Measurements from ENCODE around the gene LAT. TPM values are rescaled to one million over a fixed set of nuclear protein-coding genes. Genes with fewer than 3 reads are reported as not detected.
"Not testable (repeated sequence)": the region's sequence is repeated elsewhere in the genome, so short reads cannot be mapped to it uniquely, and the experiment has no call there.

The LAT gene
- total and polyA plus RNA-seq, 2 of the 13 experiments (the other 11 are each of a cell fraction or from before 2014, with no cell fraction given): 2.0 to 3.0 TPM

GRCh38 chr16:28938721-28939120 is 46.1 kb upstream of the LAT start:
- Histone ChIP-seq H2AFZ (ENCODE audit: low read length) (no peak overlapping the region), H3K79me2 (ENCODE audit: insufficient read depth, low read length) (no peaks in the 10 kb centered on the region), H3K27ac (ENCODE audit: extremely low read length, insufficient read depth, low read length) (no peak overlapping the region), H3K27me3 (ENCODE audit: control insufficient read depth in 1 of 2, insufficient read depth in 2 of 2, low read length in 2 of 2) (no peaks in the 10 kb centered on the region), H3K9me3 (ENCODE audit: low read length) (no peaks in the 10 kb centered on the region), H3K4me1 (ENCODE audit: insufficient read depth, low read length) (peaks cover 46% of the 10 kb centered on the region), H4K20me1 (ENCODE audit: insufficient read depth, low read length) (no peaks in the 10 kb centered on the region), H3K9ac (ENCODE audit: insufficient read depth, low read depth, low read length) (no peak overlapping the region), H3K36me3 (replicated peaks in 1 of 2; ENCODE audit: control insufficient read depth in 1 of 2, insufficient read depth in 2 of 2, low read length in 2 of 2) (no peaks in the 10 kb centered on the region), H3K4me3 (replicated peaks in 1 of 3; ENCODE audit: insufficient read depth in 1 of 3, low read depth in 2 of 3, low read length in 3 of 3) (no peak overlapping the region), H3K4me2 (ENCODE audit: low read depth, low read length) (no peak overlapping the region)
- 83% methylated on average over 5 of the region's 7 CpGs for WGBS (ENCODE audit: low lambda C conversion rate)
- BruUV-seq (replicated peaks): no TSS peak
- no peak for ATAC-seq
- in situ Hi-C loops (cut with HindIII; ENCODE audit: extremely low pct_ligation_motif_present, low pct_unique_long_range_greater_than_20kb): loop anchor here (5.0 kb wide), 1 partner anchor 71 kb away; no protein-coding TSS in a partner anchor
- ChIA-PET CTCF (ENCODE audit: low intra/inter-chr PET ratio, low total read pairs) (no interaction called here), POLR2A (interaction anchor here (1.0 to 3.9 kb wide), 2 partner anchors 14 to 75 kb away, joined by 3 to 37 read pairs; partner anchors contain the start of genes RABEP2 and SH2B1)
- no peak for DNase-seq (ENCODE audit: low spot score)
- TF ChIP-seq DZIP1 (CRISPR knock-in tag; IDR thresholded peaks at IDR 0.05): no peak
- intact Hi-C loops (cut with micrococcal nuclease; ENCODE audit: unreplicated experiment): loop anchor here (5.0 kb wide), 1 partner anchor 116 kb away; the partner anchor contains the start of gene ATXN2L
- no peak for FAIRE-seq

- H4K20me1 ChIP-seq (ENCODE audit: insufficient read depth, low read length); H3K27ac ChIP-seq (ENCODE audit: extremely low read length, insufficient read depth, low read length); H3K4me2 ChIP-seq (ENCODE audit: low read depth, low read length); H3K79me2 ChIP-seq (ENCODE audit: insufficient read depth, low read length); H3K36me3 ChIP-seq (replicated peaks in 1 of 2; ENCODE audit: control insufficient read depth in 1 of 2, insufficient read depth in 2 of 2, low read length in 2 of 2); H3K27me3 ChIP-seq (ENCODE audit: control insufficient read depth in 1 of 2, insufficient read depth in 2 of 2, low read length in 2 of 2); H3K4me3 ChIP-seq (replicated peaks in 1 of 3; ENCODE audit: insufficient read depth in 1 of 3, low read depth in 2 of 3, low read length in 3 of 3); H2AFZ ChIP-seq (ENCODE audit: low read length); ATAC-seq; H3K9ac ChIP-seq (ENCODE audit: insufficient read depth, low read depth, low read length); FAIRE-seq; DNase-seq (ENCODE audit: low spot score); CTCF ChIA-PET (ENCODE audit: low intra/inter-chr PET ratio, low total read pairs); H3K9me3 ChIP-seq (ENCODE audit: low read length); BruUV-seq (replicated peaks): not testable (repeated sequence)
- POLR2A ChIA-PET: interaction anchor here (1.0 to 1.1 kb wide), 2 partner anchors 11 to 15 kb away, joined by 3 to 5 read pairs; partner anchors contain the start of genes NFATC2IP and RABEP2
- in situ Hi-C loops (cut with HindIII; ENCODE audit: extremely low pct_ligation_motif_present, low pct_unique_long_range_greater_than_20kb) (loop anchor here (5.0 kb wide), 1 partner anchor 73 kb away; no protein-coding TSS in a partner anchor), intact Hi-C loops (cut with micrococcal nuclease; ENCODE audit: unreplicated experiment) (loop anchor here (5.0 kb wide), 1 partner anchor 118 kb away; the partner anchor contains the start of gene ATXN2L)
- 70% methylated on average over 7 of the region's 7 CpGs for WGBS (ENCODE audit: low lambda C conversion rate)
- peaks cover 41% of the 10 kb centered on the region for H3K4me1 ChIP-seq (ENCODE audit: insufficient read depth, low read length)
Observed at GRCh38 chr16:28939825-28940224, 45.0 kb upstream of the LAT start.

All from HepG2 (cell line).